Activated naive CD8-positive, alpha-beta T cell treated with anti-CD3 and anti-CD28 coated beads, Interleukin-2, amount 50 U/mL, for 16 hours (primary cell): Measurements from ENCODE around the gene SMPD1.
"Not testable (repeated sequence)": the region's sequence is repeated elsewhere in the genome, so short reads cannot be mapped to it uniquely, and the experiment has no call there.

Source experiments
- DNase-seq: peaks from one replicate; pipeline ENCODE4 v3.0.0-alpha.2; 2020; ENCODE audit warnings: low read depth, low spot score

Gene SMPD1

DNA sequence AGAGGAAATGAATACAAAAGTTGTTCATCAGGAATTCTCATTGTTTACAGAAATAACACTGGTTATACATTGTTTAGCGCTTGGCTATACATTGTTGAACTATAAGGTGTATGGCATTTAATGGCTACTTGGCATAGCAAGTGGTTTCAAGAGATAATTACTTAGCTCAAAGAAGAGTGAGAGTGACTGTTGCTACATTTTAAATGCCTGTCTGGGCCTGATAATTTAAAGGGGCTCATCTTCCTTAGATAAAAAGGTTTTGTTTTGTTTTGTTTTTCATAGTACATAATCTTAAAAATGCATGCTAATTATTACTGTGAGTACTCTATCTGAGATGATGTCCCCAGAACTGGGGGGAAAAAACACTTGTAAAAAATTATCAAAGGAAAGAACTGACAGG lies 1.5 kb upstream of the SMPD1 start:
- no peak for DNase-seq

GRCh38 chr11:6390718-6391469 lies 620 bp downstream of the SMPD1 start:
- no peak for DNase-seq

GRCh38 chr11:6391537-6392134 lies 1.4 kb downstream of the SMPD1 start:
- no peak for DNase-seq

DNA sequence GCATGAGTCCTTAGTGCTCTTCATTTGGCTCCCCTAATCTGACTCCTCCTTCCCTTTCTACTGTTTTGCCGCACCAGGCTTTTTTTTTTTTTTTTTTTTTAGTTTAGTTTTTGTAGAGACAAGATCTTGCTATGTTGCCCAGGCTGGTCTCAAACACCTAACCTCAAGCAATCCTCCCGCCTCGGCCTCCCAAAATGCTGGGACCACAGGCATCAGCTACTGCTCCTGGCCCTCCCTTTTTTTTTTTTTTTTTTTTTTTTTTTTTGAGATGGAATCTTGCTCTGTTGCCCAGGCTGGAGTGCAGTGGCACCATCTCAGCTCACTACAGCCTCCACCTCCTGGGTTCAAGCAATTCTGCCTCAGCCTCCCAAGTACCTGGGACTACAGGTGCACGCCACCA lies 2.0 kb downstream of the SMPD1 start:
- not testable (repeated sequence) for DNase-seq

- no peak for DNase-seq
Measured at GRCh38 chr11:6393989-6394670, 3.9 kb downstream of the SMPD1 start.

DNA sequence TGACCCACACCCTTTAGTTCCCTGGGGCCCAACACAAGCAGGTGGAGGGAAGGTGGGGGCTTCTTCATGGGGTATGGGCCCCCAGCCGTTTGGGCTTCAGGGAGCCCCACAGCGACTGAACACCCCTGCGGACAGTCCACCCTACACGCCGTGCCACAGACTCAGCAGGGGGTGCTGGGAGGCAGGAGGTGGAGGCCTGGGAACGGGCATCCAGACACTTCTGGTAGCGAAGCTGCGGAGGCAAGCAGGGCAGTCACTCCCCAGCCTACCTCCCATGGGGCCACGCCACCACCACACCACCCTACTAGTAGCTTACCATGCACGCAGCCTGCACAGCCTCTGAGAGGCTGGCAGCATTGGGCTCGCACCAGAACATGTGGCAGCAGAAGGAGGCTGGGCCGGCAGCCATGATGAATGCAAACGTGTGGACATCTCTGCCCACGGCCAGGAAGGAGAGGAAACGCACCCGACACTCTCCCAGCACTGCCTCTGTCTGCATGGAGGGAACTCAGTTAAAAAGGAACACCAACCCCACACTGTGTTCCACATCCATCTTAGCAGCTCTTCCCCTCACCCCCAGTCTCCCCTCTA lies 5.3 kb downstream of the SMPD1 start:
- no peak for DNase-seq

- DNase-seq = no peak
Measured at GRCh38 chr11:6397156-6397555, 6.9 kb downstream of the SMPD1 start.

DNA sequence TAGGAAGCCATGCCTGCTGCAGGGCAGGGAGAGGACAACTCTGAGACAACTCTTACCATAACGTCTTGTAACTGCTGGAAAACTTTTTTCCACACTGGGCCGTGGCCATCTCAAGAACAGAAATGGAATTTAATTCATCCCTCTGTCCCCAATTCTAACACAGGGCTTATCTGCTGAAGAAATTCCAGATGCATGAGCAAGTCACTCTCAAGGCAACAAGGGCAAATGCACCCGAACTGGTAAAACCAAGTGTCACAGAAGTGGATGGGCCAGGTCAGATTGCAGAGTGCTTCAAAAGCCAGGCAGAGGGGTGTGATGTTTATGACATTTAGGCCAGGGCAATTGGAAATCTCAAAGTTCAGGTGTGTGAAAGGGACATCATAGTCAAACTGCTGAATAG lies 7.4 kb downstream of the SMPD1 start:
- DNase-seq = no peak

GRCh38 chr11:6400431-6401345 lies 10.4 kb downstream of the SMPD1 start:
- DNase-seq = no peak

DNA sequence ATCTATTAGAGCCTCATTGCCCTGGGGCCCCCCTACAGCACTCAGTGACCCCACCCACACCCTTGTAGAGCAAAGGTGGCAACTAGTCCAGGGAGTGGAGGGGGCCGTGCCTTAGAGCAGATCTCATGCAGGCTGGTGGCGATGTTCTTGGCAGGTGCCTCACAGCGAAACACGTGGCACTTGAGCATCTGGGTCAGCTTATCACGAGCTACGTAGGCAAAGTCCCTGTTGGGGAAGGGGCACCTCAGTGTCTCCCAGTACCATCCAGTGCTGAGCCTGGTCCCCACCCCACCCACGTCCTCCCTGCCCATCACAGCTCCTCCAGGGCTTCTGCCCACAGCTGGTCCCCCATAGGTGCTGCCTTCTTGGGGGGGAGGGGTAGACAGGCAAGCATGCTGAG lies 11.2 kb downstream of the SMPD1 start:
- no peak for DNase-seq

- no peak for DNase-seq
Measured at GRCh38 chr11:6402061-6402470, 11.8 kb downstream of the SMPD1 start.

DNA sequence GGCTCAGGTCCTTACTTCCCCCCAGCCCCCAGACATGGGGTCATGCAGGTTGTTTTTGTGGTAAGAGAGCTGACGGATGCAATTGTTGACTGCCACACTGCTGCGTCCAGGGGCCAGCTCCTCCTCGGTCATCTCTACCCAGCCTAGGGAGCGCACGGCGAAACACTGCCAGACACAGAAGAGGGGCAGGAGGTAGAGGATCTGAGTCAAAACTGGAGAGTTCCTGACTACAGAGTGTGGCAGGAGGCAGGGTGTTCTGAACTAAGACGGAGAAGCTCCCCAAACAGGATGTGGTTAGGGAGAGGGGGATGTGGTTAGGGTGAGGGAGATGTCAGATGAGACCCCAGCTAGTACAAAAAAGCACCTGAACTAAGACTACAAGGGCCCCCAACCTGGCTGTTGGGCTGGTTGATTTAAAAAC lies 12.3 kb downstream of the SMPD1 start:
- peak; percentile 41 for DNase-seq

- no peak for DNase-seq
Measured at GRCh38 chr11:6403539-6403938, 13.3 kb downstream of the SMPD1 start.

DNA sequence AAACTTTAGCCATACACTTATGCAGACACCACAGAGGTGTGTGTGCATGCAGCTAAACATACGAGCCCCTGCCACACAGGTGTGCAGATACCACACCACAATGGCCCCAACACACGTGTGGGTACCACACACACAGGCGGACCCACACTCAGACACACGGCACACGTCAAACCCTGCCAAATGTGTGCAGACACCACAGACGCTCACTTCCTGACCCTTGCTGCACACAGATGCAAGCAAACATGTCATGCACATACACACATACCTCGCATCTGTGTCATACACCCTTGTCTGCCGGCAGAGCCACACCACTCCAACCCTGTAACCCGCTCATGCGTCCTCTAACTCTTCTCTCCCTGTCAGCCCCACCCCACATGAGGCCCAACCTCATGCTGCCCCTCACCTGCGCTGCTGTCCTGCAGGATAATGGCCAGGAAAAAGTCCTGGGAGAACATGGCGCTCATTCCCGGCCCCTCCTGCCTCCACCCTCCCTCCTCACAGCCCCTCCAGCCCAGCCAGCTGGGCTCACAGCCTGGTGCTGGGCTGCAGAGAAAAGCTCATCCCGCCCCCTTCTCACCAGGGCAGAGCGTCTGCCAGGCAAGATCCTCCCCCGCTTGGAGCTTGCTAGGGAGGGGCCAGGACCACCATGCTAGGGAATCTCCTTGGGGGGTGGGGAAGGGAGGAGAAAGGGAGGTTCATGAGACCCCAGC lies 14.2 kb downstream of the SMPD1 start:
- DNase-seq = no peak

DNA sequence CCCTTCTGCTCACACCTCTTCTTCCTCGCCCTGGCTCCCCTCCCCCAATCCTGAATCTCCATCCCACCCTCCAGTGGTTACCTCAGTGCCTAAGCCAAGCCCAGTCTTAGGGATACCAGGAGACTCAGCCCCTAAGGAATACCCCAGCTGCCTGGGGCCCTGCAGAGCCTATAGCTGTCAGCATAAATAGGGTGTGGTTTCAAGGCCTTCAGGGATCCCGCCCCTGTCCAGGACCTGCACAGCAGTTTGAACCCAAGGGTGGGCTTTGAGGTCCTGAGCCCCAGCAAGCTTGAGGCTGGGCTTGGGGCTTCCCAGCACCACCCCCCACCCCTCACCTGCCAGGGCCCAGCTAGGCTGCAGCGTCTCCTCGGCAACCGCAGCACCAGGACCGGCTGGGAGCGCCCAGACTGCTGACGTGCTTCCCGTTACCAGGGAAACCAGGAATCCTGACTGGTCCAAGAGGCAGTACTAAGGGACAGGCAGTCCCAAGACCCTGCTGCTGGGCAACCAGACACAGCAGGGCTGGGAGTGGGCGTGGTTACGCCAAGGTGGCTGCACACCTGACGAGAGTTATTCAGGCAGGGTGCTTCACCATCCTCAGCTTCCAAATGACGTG lies 14.9 kb downstream of the SMPD1 start:
- no peak for DNase-seq

DNA sequence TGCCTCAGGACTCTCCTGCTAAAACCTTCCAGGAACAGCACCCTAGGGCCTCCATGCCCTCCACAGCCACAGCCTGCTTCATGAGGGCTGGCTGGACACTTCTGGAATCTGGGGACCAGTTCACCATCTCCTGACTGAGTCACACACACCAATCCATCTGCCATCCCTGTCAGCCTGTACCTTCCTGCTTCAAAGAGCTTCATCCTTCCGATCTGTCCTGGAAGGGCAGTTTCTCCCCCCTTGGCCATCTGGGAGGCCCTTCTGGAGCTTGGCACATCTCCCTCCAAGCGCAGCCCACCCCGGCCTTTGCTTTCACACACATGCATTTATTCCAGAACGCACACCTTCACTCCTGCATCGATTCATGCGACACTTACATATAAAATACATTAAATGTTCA lies 15.6 kb downstream of the SMPD1 start:
- DNase-seq = no peak

DNA sequence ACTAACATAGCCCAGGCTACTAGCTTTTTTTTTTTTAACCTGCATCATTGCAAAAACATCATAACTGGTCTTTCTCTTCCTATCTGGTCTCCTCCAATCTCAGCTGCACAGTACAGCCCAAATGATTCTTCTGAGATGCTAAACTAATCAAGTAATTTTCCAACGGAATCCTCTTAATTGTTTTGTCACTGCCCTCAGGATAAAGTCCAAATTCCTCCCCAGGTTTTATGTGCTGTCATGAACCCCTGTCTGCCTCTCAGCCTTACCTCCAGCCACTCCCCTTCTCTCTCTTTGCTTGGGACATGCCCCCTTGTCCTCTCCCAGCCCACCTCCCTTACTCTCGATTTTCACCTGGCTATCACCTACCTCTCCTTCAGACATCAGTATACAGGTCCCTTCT lies 16.1 kb downstream of the SMPD1 start:
- DNase-seq = no peak

- no peak for DNase-seq
Measured at GRCh38 chr11:6410695-6411430, 20.6 kb downstream of the SMPD1 start.

DNA sequence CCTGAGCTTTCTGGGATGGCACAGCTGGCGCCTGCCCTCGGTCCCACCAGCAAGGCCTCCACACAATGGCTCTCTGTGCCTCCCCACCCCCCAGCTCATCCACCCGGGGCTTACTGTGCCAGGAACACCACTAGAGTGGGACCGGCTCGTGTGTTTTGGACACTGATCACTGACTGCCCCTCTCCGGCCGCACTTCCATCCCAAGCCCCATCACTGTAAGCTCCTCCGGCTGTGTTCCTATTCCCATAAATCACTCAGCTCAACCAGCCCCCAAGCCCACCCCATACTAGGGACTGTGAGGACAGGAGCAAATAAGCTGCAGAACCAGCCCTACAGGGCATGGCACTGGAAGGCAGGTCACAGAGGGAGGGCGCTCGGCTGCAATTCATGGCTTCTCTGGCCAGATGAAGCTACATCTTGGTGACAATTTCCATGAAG lies 21.3 kb downstream of the SMPD1 start:
- no peak for DNase-seq

- DNase-seq = peak; percentile 63
Measured at GRCh38 chr11:6413791-6414201, 23.5 kb downstream of the SMPD1 start.
